Fibroblast of lung (primary cell): ENCODE data around the gene RFX1. TPM values are rescaled to one million over a fixed set of nuclear protein-coding genes. Genes with fewer than 3 reads are reported as not detected.

Experiments used
- DNase-seq, 2 donors: peaks; one replicate each; pipeline versions ENCODE4 v3.0.0 to v3.0.0-alpha.2; 2010; ENCODE audit warnings: low read depth in 2 of 2
- H2AFZ ChIP-seq: 2 replicates; pipeline ENCODE4 v1.5.1; 2012; ENCODE audit warnings: low read length, control low read depth, inconsistent platforms
- H3K27ac ChIP-seq: 2 replicates; pipeline ENCODE4 v1.5.1; 2011; ENCODE audit warnings: low read length, control low read depth; ENCODE audit not compliant: insufficient read depth
- H3K27me3 ChIP-seq: 2 replicates; pipeline ENCODE4 v1.5.1; 2011; ENCODE audit warnings: mild to moderate bottlenecking, low read length; ENCODE audit not compliant: control insufficient read depth, insufficient read depth
- H3K36me3 ChIP-seq: 2 replicates; pipeline ENCODE4 v1.5.1; 2011; ENCODE audit warnings: low read length; ENCODE audit not compliant: control insufficient read depth, insufficient read depth
- H3K4me1 ChIP-seq: 2 replicates; pipeline ENCODE4 v1.5.1; 2011; ENCODE audit warnings: low read length; ENCODE audit not compliant: control insufficient read depth, insufficient read depth; ENCODE audit errors: extremely low read depth
- H3K4me2 ChIP-seq: 2 replicates; pipeline ENCODE4 v1.5.1; 2011; ENCODE audit warnings: low read length, control low read depth; ENCODE audit not compliant: insufficient read depth; ENCODE audit errors: extremely low read depth
- H3K4me3 ChIP-seq, 4 experiments: fragments of 200-600 bp in 1 of 4; sonication (generic) in 1 of 4; replicated peaks in 1 of 4; 2 replicates each; pipeline ENCODE4 v1.5.1; 2011 to 2016; ENCODE audit warnings: low read length in 4 of 4, low read depth in 3 of 4, mild to moderate bottlenecking in 3 of 4, control low read depth in 2 of 4, inconsistent platforms in 1 of 4, mixed read lengths in 1 of 4; ENCODE audit not compliant: insufficient read depth in 1 of 4; ENCODE audit errors: control extremely low read depth in 1 of 4
- H3K79me2 ChIP-seq: 2 replicates; pipeline ENCODE4 v1.5.1; 2012; ENCODE audit warnings: mild to moderate bottlenecking, low read length, inconsistent platforms; ENCODE audit not compliant: control insufficient read depth, insufficient read depth
- H3K9ac ChIP-seq: 2 replicates; pipeline ENCODE4 v1.5.1; 2011; ENCODE audit warnings: mild to moderate bottlenecking, low read length, control low read depth; ENCODE audit not compliant: insufficient read depth
- H3K9me3 ChIP-seq: 2 replicates; pipeline ENCODE4 v1.5.1; 2012; ENCODE audit warnings: low read depth, low read length; ENCODE audit not compliant: control insufficient read depth, insufficient read depth
- H4K20me1 ChIP-seq: 2 replicates; pipeline ENCODE4 v1.5.1; 2011; ENCODE audit warnings: low read length; ENCODE audit not compliant: control insufficient read depth, insufficient read depth; ENCODE audit errors: extremely low read depth
- EZH2 ChIP-seq: IDR thresholded peaks from 2 replicates; pipeline ENCODE4 v1.5.1; 2012; ENCODE audit warnings: low read length, control low read depth, mild to moderate bottlenecking; ENCODE audit errors: missing control alignments
- polyA plus RNA-seq, 2 donors: library from polyadenylated mRNA; depleted of rRNA in 1 of 2; stranded (reverse) in 1 of 2; unstranded in 1 of 2; fragments of >200 nt; gene quantifications; 2 replicates each; pipeline ENCODE4 v1.2.1, GENCODE V29; 2011 to 2012; ENCODE audit warnings: missing spikeins in 1 of 2
- total RNA-seq: library from RNA; depleted of rRNA; stranded (reverse); fragments of >200 nt; gene quantifications from 2 replicates; pipeline ENCODE4 v1.2.1, GENCODE V29; 2014
- TF ChIP-seq, protein P1 (sequence below), 2 donors: IDR thresholded peaks in 1 of 2; conservative IDR thresholded peaks in 1 of 2; 1 replicate in 1 of 2; 2 replicates in 1 of 2; pipeline ENCODE4 v1.5.1; 2011 to 2012; ENCODE audit warnings: low read length in 2 of 2, control low read depth in 1 of 2, inconsistent platforms in 1 of 2, low read depth in 1 of 2, mild to moderate bottlenecking in 1 of 2

RFX1 gene
- total and polyA plus RNA-seq, 2 donors (not counting 1 experiment from before 2014, with no cell fraction given), result 0.44 to 2.6 TPM

DNA sequence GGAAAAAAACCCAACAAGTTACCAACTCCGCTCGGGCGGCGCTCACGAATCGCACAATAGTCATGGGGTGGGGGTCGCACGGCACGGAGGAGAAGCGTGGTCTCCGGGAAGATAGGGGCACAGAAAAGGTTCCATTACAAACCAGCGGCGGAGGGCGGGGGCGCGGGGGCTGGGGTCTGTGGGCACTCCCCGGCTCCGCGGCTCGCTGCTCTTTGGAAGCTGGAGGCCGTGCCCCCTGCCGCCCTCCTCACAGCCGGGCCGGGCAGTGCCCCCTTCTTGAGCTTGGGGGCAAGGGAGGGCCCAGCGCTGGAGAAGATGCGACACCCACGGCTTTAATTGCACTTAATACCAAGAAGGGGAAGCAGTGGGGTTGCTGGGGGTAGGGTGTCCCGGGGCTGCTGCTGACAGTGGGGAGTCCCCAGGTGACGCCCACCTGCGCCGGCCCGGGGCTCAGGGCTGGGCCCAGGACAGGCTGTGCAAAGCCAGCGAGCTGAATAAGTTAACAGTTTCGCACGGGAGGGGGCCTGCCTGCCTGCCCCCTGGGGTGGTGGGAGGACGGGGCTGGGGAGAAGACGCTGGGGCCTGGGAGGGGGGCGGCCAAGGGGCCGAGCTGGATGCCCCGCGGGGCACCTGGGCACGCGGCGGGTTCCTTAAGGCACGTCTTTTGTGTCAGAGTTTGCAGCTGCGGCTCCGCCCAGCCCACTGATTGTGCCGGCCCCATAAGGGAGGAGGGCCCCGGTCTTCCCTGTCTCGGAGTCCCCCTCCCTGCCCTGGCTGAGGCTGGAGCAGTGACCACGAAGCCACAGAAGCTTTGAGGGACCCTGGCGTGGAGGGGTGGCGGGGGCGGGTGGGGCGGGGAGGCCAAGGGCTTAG lies 44.1 kb downstream of the RFX1 start:
- Histone ChIP-seq H3K4me1 (no peaks in the 10 kb centered on the region), H3K27me3 (no peaks in the 10 kb centered on the region), H4K20me1 (no peaks in the 10 kb centered on the region), H3K9ac (no peak overlapping the region), H3K79me2 (no peaks in the 10 kb centered on the region), H3K27ac (no peak overlapping the region), H2AFZ (no peak overlapping the region), H3K4me3 (no peak overlapping the region), H3K9me3 (no peaks in the 10 kb centered on the region), H3K36me3 (peaks cover 34% of the 10 kb centered on the region), H3K4me2 (no peak overlapping the region)
- peak in 1 of 2 donors; percentile 30 for DNase-seq
- no peak for TF ChIP-seq EZH2
- TF ChIP-seq, protein P1, sequence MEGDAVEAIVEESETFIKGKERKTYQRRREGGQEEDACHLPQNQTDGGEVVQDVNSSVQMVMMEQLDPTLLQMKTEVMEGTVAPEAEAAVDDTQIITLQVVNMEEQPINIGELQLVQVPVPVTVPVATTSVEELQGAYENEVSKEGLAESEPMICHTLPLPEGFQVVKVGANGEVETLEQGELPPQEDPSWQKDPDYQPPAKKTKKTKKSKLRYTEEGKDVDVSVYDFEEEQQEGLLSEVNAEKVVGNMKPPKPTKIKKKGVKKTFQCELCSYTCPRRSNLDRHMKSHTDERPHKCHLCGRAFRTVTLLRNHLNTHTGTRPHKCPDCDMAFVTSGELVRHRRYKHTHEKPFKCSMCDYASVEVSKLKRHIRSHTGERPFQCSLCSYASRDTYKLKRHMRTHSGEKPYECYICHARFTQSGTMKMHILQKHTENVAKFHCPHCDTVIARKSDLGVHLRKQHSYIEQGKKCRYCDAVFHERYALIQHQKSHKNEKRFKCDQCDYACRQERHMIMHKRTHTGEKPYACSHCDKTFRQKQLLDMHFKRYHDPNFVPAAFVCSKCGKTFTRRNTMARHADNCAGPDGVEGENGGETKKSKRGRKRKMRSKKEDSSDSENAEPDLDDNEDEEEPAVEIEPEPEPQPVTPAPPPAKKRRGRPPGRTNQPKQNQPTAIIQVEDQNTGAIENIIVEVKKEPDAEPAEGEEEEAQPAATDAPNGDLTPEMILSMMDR (conservative IDR thresholded peaks at IDR 0.05 in 1 of 2, IDR thresholded peaks at IDR 0.05 in 1 of 2; ENCODE audit: low read depth in 1 of 2, low read length in 2 of 2), result no peak

DNA sequence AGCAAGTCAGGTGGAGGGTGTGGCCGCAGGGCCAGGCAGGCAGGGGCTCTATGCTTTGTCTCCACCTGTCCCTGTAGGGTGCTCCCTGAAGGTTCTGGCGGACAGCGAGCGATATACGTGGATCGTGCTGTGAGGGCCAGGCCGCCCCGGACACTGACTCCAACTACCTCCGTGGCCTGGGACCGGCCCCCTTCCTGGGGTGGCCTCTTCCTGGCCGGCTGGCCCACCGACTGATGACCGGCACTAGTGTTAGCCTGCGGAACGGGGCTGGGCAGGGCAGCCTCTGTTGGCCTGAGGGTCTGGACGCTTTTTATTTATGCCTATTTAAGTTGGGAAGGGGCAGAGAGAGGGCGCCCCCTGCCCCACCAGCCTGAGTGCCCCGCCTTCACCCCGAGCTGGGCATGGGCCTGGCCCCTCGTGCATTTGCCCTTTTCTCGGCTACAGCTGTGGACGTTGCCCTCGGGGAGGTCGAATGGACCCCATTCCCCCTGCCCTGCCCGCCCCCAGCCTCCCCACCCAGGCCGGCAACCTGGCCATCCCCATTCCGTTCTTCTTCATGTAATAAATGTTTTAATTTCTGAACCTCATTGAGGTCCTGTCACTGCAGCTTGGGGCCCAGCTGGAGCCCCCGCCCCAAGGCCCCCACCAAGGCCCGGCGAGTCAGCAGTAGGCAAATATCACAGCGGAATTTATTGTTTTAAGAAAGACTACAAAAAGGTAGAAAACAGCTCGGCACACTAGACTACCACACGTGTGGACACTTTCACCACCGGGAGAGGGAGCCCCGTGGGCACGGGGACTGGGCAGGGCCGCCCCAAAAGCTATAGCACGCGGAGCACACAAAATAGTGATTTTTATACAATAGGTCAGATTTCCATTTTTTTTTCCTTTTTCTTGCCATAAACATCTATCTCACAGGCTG lies 45.0 kb downstream of the RFX1 start:
- Histone ChIP-seq H3K27me3 (no peaks in the 10 kb centered on the region), H3K4me3 (no peak overlapping the region), H3K4me2 (no peak overlapping the region), H3K27ac (no peak overlapping the region), H3K36me3 (peaks cover 32% of the 10 kb centered on the region), H4K20me1 (no peaks in the 10 kb centered on the region), H2AFZ (no peak overlapping the region), H3K9me3 (no peaks in the 10 kb centered on the region), H3K79me2 (no peaks in the 10 kb centered on the region), H3K4me1 (no peaks in the 10 kb centered on the region), H3K9ac (no peak overlapping the region)
- no peak for TF ChIP-seq EZH2
- TF ChIP-seq, protein P1 (conservative IDR thresholded peaks at IDR 0.05 in 1 of 2, IDR thresholded peaks at IDR 0.05 in 1 of 2; ENCODE audit: low read depth in 1 of 2, low read length in 2 of 2), result no peak
- no peak for DNase-seq
